HepG2 (cell line): Measurements from ENCODE around the gene AMOTL2. TPM values are rescaled to one million over a fixed set of nuclear protein-coding genes. Genes with fewer than 3 reads are reported as not detected.

Experiments used
- ATRX ChIP-seq: sonication (generic); formaldehyde crosslinking; IDR thresholded peaks from 2 replicates; pipeline ENCODE4 v1.4.0; 2020; ENCODE audit warnings: missing genetic modification reagents, borderline replicate concordance
- MBNL3 ChIP-seq: fragments of 250-450 bp; sonication (Bioruptor Pico); conservative IDR thresholded peaks from 2 replicates; pipeline ENCODE4 v1.8.0; 2022; ENCODE audit warnings: mild to moderate bottlenecking, inconsistent platforms
- SRY ChIP-seq: sonication (generic); formaldehyde crosslinking; IDR thresholded peaks from 2 replicates; pipeline ENCODE4 v1.8.0; 2022; ENCODE audit warnings: mild to moderate bottlenecking, missing genetic modification reagents
- ZNF3 ChIP-seq: IDR thresholded peaks from 2 replicates; pipeline ENCODE4 v1.7.0; 2017; ENCODE audit warnings: inconsistent platforms
- ZNF713 ChIP-seq: sonication (generic); formaldehyde crosslinking; IDR thresholded peaks from 2 replicates; pipeline ENCODE4 v1.4.0; 2020; ENCODE audit warnings: mild to moderate bottlenecking, missing genetic modification reagents
- ZNF746 ChIP-seq: sonication (generic); formaldehyde crosslinking; IDR thresholded peaks from 2 replicates; pipeline ENCODE4 v1.8.0; 2022; ENCODE audit warnings: mild to moderate bottlenecking, missing genetic modification reagents
- polyA plus RNA-seq, 8 experiments: library from polyadenylated mRNA; depleted of rRNA in 3 of 8; stranded (reverse) in 7 of 8; unstranded in 1 of 8; fragments of >200 nt; fragmentation: Illumina TruSeq in 4 of 8; extraction: Trizol in 4 of 8; gene quantifications; 2 replicates each; pipeline versions ENCODE4 v1.2.1 to v1.2.3, GENCODE V29; 2011 to 2016; ENCODE audit warnings: low read depth in 4 of 8, missing spikeins in 1 of 8, mixed read lengths in 1 of 8; ENCODE audit not compliant: insufficient read depth in 1 of 8
- total RNA-seq, 5 experiments: library from RNA; depleted of rRNA; stranded (reverse); fragments of >200 nt; fragmentation: Illumina TruSeq; extraction: Trizol; gene quantifications; 2 replicates each; pipeline ENCODE4 v1.2.3, GENCODE V29; 2016; ENCODE audit warnings: low read depth in 1 of 5
- TF ChIP-seq, protein P1 (sequence below): sonication (generic); formaldehyde crosslinking; IDR thresholded peaks from 2 replicates; pipeline ENCODE4 v1.4.0; 2020; ENCODE audit warnings: missing genetic modification reagents
- TF ChIP-seq, protein P2 (sequence below): IDR thresholded peaks from 2 replicates; pipeline ENCODE4 v1.6.1; 2018; ENCODE audit warnings: missing genetic modification reagents, mild to moderate bottlenecking, missing compliant biosample characterization
- TF ChIP-seq, protein P3 (sequence below): IDR thresholded peaks from 2 replicates; pipeline ENCODE4 v1.6.1; 2012; ENCODE audit warnings: low read depth, low read length, improper control_type of control experiment
- TF ChIP-seq, protein P4 (sequence below): sonication (generic); formaldehyde crosslinking; conservative IDR thresholded peaks from 2 replicates; pipeline ENCODE4 v1.4.0; 2020; ENCODE audit warnings: missing genetic modification reagents
- TF ChIP-seq, protein P5 (sequence below): sonication (generic); formaldehyde crosslinking; IDR thresholded peaks from 2 replicates; pipeline ENCODE4 v1.5.0; 2020; ENCODE audit warnings: mild to moderate bottlenecking, missing genetic modification reagents, borderline replicate concordance
- TF ChIP-seq, protein P6 (sequence below): fragments of 450-650 bp; IDR thresholded peaks from 2 replicates; pipeline ENCODE4 v1.6.1; 2017
- TF ChIP-seq, protein P7 (sequence below): sonication (generic); formaldehyde crosslinking; IDR thresholded peaks from 2 replicates; pipeline ENCODE4 v1.8.1; 2023; ENCODE audit warnings: mild to moderate bottlenecking, inconsistent platforms, moderate library complexity, missing genetic modification reagents, borderline replicate concordance
- TF ChIP-seq, protein P8 (sequence below): sonication (generic); formaldehyde crosslinking; IDR thresholded peaks from 2 replicates; pipeline ENCODE4 v1.5.1; 2020; ENCODE audit warnings: missing genetic modification reagents, mild to moderate bottlenecking, borderline replicate concordance

AMOTL2 gene
- total and polyA plus RNA-seq, 2 of the 13 experiments (the other 11 are each of a cell fraction or from before 2014, with no cell fraction given) = 17.3 to 18.5 TPM

DNA sequence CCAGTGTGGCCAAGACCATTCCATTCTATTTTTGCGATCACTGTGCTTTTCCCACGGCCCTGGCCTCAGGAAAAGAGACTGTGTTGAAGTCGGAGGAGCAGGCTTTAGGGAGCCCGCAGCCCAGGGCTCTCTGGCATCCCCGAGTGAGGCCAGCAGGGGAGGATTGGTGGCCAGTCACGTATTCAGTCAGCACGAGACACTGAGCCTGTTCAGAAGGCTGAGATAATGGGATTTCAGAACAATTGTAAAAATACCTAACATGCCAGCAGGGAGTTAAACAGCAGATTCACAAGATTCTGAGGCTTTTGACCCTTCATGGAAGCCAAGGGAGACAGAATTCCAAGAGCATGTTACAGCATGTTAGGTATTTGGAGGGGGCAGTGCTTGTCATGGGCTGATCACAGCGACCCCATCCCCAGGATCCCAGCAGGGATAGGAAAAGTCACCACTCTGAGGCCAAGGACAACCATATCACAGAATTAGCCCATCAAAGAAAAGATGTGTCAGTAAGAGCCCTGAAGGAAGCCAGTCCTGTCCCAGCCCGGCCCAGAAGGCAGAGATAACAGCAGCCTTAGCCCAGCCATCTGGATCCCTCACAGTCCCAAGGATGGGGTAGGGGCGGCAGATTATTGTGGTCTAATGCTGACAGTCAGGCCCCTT lies 40.6 kb downstream of the AMOTL2 start (continued):
- TF ChIP-seq, protein P1, sequence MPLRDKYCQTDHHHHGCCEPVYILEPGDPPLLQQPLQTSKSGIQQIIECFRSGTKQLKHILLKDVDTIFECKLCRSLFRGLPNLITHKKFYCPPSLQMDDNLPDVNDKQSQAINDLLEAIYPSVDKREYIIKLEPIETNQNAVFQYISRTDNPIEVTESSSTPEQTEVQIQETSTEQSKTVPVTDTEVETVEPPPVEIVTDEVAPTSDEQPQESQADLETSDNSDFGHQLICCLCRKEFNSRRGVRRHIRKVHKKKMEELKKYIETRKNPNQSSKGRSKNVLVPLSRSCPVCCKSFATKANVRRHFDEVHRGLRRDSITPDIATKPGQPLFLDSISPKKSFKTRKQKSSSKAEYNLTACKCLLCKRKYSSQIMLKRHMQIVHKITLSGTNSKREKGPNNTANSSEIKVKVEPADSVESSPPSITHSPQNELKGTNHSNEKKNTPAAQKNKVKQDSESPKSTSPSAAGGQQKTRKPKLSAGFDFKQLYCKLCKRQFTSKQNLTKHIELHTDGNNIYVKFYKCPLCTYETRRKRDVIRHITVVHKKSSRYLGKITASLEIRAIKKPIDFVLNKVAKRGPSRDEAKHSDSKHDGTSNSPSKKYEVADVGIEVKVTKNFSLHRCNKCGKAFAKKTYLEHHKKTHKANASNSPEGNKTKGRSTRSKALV (CRISPR knock-in tag) = no peak
- TF ChIP-seq ZNF3 (CRISPR knock-in tag) (0 out of 2 replicates have a peak, but pooled peaks have one; percentile 48), ZNF746 (no peak), ATRX (CRISPR knock-in tag) (no peak), SRY (no peak), ZNF713 (CRISPR knock-in tag) (no peak), MBNL3 (CRISPR knock-in tag) (no peak)
- TF ChIP-seq, protein P2, sequence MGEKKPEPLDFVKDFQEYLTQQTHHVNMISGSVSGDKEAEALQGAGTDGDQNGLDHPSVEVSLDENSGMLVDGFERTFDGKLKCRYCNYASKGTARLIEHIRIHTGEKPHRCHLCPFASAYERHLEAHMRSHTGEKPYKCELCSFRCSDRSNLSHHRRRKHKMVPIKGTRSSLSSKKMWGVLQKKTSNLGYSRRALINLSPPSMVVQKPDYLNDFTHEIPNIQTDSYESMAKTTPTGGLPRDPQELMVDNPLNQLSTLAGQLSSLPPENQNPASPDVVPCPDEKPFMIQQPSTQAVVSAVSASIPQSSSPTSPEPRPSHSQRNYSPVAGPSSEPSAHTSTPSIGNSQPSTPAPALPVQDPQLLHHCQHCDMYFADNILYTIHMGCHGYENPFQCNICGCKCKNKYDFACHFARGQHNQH (CRISPR knock-in tag) = no peak
- TF ChIP-seq, protein P3, sequence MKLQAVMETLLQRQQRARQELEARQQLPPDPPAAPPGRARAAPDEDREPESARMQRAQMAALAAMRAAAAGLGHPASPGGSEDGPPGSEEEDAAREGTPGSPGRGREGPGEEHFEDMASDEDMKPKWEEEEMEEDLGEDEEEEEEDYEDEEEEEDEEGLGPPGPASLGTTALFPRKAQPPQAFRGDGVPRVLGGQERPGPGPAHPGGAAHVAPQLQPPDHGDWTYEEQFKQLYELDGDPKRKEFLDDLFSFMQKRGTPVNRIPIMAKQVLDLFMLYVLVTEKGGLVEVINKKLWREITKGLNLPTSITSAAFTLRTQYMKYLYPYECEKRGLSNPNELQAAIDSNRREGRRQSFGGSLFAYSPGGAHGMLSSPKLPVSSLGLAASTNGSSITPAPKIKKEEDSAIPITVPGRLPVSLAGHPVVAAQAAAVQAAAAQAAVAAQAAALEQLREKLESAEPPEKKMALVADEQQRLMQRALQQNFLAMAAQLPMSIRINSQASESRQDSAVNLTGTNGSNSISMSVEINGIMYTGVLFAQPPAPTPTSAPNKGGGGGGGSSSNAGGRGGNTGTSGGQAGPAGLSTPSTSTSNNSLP = no peak
- TF ChIP-seq, protein P4, sequence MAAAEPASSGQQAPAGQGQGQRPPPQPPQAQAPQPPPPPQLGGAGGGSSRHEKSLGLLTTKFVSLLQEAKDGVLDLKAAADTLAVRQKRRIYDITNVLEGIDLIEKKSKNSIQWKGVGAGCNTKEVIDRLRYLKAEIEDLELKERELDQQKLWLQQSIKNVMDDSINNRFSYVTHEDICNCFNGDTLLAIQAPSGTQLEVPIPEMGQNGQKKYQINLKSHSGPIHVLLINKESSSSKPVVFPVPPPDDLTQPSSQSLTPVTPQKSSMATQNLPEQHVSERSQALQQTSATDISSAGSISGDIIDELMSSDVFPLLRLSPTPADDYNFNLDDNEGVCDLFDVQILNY (CRISPR knock-in tag) = no peak
- TF ChIP-seq, protein P5, sequence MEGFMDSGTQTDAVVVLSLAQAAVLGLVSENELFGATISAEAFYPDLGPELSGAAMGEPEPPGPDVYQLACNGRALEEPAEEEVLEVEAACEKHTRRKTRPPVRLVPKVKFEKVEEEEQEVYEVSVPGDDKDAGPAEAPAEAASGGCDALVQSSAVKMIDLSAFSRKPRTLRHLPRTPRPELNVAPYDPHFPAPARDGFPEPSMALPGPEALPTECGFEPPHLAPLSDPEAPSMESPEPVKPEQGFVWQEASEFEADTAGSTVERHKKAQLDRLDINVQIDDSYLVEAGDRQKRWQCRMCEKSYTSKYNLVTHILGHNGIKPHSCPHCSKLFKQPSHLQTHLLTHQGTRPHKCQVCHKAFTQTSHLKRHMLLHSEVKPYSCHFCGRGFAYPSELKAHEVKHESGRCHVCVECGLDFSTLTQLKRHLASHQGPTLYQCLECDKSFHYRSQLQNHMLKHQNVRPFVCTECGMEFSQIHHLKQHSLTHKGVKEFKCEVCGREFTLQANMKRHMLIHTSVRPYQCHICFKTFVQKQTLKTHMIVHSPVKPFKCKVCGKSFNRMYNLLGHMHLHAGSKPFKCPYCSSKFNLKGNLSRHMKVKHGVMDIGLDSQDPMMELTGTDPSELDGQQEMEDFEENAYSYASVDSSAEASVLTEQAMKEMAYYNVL = no peak
- TF ChIP-seq, protein P6, sequence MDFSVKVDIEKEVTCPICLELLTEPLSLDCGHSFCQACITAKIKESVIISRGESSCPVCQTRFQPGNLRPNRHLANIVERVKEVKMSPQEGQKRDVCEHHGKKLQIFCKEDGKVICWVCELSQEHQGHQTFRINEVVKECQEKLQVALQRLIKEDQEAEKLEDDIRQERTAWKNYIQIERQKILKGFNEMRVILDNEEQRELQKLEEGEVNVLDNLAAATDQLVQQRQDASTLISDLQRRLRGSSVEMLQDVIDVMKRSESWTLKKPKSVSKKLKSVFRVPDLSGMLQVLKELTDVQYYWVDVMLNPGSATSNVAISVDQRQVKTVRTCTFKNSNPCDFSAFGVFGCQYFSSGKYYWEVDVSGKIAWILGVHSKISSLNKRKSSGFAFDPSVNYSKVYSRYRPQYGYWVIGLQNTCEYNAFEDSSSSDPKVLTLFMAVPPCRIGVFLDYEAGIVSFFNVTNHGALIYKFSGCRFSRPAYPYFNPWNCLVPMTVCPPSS = no peak
- TF ChIP-seq, protein P7, sequence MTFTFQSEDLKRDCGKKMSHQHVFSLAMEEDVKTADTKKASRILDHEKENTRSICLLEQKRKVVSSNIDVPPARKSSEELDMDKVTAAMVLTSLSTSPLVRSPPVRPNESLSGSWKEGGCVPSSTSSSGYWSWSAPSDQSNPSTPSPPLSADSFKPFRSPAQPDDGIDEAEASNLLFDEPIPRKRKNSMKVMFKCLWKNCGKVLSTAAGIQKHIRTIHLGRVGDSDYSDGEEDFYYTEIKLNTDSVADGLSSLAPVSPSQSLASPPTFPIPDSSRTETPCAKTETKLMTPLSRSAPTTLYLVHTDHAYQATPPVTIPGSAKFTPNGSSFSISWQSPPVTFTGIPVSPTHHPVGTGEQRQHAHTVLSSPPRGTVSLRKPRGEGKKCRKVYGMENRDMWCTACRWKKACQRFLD (CRISPR knock-in tag) = no peak
- TF ChIP-seq, protein P8, sequence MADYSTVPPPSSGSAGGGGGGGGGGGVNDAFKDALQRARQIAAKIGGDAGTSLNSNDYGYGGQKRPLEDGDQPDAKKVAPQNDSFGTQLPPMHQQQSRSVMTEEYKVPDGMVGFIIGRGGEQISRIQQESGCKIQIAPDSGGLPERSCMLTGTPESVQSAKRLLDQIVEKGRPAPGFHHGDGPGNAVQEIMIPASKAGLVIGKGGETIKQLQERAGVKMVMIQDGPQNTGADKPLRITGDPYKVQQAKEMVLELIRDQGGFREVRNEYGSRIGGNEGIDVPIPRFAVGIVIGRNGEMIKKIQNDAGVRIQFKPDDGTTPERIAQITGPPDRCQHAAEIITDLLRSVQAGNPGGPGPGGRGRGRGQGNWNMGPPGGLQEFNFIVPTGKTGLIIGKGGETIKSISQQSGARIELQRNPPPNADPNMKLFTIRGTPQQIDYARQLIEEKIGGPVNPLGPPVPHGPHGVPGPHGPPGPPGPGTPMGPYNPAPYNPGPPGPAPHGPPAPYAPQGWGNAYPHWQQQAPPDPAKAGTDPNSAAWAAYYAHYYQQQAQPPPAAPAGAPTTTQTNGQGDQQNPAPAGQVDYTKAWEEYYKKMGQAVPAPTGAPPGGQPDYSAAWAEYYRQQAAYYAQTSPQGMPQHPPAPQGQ (CRISPR knock-in tag) = no peak
